NCI-H1930 (cell line): ENCODE results near the gene TMEM238.

Experiments
- DNase-seq, 2 experiments: peaks; one replicate each; lab custom pipeline; 2025; lab: John Stamatoyannopoulos, UW

The TMEM238 gene

GRCh38 chr19:55377356-55378131 is 6.5 kb downstream of the TMEM238 start:
- no peak for DNase-seq

GRCh38 chr19:55376241-55376933 is 7.7 kb downstream of the TMEM238 start, which contains the start of gene TMEM190:
TMEM190 (plus strand) TSS chr19:55376826; CDS start chr19:55376854, 28 bp downstream.
- no peak for DNase-seq

GRCh38 chr19:55373993-55374757 is 9.9 kb downstream of the TMEM238 start:
- no peak for DNase-seq

- no peak for DNase-seq
Observed at GRCh38 chr19:55373306-55373992, 10.6 kb downstream of the TMEM238 start.

- DNase-seq = no peak
Observed at GRCh38 chr19:55372316-55373081, 11.6 kb downstream of the TMEM238 start.

GRCh38 chr19:55370305-55370988 is 13.6 kb downstream of the TMEM238 start, which contains the start of gene IL11:
IL11 (minus strand) TSS chr19:55370463; CDS start chr19:55370310, 153 bp downstream.
- no peak for DNase-seq

GRCh38 chr19:55369653-55370304 is 14.3 kb downstream of the TMEM238 start:
- DNase-seq = peak in 1 of 2 experiments; percentile 41

- no peak for DNase-seq
Observed at GRCh38 chr19:55368701-55369563, 15.2 kb downstream of the TMEM238 start.

- no peak for DNase-seq
Observed at GRCh38 chr19:55368106-55368505, 16.0 kb downstream of the TMEM238 start.

GRCh38 chr19:55366790-55367189 is 17.3 kb downstream of the TMEM238 start:
- DNase-seq = no peak

GRCh38 chr19:55365964-55366363 is 18.1 kb downstream of the TMEM238 start:
- no peak for DNase-seq

GRCh38 chr19:55365245-55365644 is 18.8 kb downstream of the TMEM238 start:
- no peak for DNase-seq

GRCh38 chr19:55362990-55363716 is 20.9 kb downstream of the TMEM238 start, which contains the start of gene GARIN5B:
GARIN5B (minus strand) TSS chr19:55363260; CDS start chr19:55363066, 194 bp downstream.
- DNase-seq = no peak

- no peak for DNase-seq
Observed at GRCh38 chr19:55362174-55362989, 21.7 kb downstream of the TMEM238 start.

- DNase-seq = no peak
Observed at GRCh38 chr19:55360902-55361301, 23.2 kb downstream of the TMEM238 start.

GRCh38 chr19:55358943-55359908 is 24.9 kb downstream of the TMEM238 start:
- DNase-seq = no peak
